AG04450 (cell line): ENCODE results near the gene SMAD9. TPM values are rescaled to one million over a fixed set of nuclear protein-coding genes. Genes with fewer than 3 reads are reported as not detected.

Experiments used
- CTCF ChIA-PET: fragments of 300-600, 350-600 bp; formaldehyde crosslinking; extraction: SDS; loops from one replicate; lab custom pipeline; 2022; ENCODE audit warnings: antibody characterized with exemption, inconsistent platforms; lab: Charles Lee
- POLR2A ChIA-PET: fragments of 350-600 bp; formaldehyde crosslinking; extraction: SDS; loops from one replicate; lab custom pipeline; 2021; ENCODE audit warnings: antibody characterized with exemption, inconsistent platforms; lab: Yijun Ruan, JAX
- DNase-seq: peaks from one replicate; pipeline ENCODE4 v3.0.0-alpha.2; 2011; ENCODE audit warnings: low read depth, low spot score
- H3K27ac ChIP-seq: one replicate; pipeline ENCODE4 v1.5.1; 2012; ENCODE audit warnings: low read depth, low read length, control low read depth
- H3K27me3 ChIP-seq: one replicate; pipeline ENCODE4 v1.6.0; 2012; ENCODE audit warnings: low read length; ENCODE audit not compliant: control insufficient read depth, insufficient read depth
- H3K4me3 ChIP-seq: 2 replicates; pipeline ENCODE4 v1.5.1; 2011; ENCODE audit warnings: mild to moderate bottlenecking, low read depth, low read length, control low read depth
- H3K9me3 ChIP-seq: 2 replicates; pipeline ENCODE4 v1.5.1; 2012; ENCODE audit warnings: low read length; ENCODE audit not compliant: control insufficient read depth, insufficient read depth
- CTCF ChIP-seq: IDR thresholded peaks from 2 replicates; pipeline ENCODE4 v1.5.1; 2011; ENCODE audit warnings: low read depth, low read length, control low read depth, inconsistent platforms
- polyA plus RNA-seq: library from polyadenylated mRNA; depleted of rRNA; stranded (reverse); fragments of >200 nt; gene quantifications from 2 replicates; pipeline ENCODE4 v1.2.3, GENCODE V29; 2011

Gene SMAD9
- polyA plus RNA-seq, 1 experiment = 5.3 TPM

- DNase-seq = no peak
- POLR2A ChIA-PET = no interaction called here
These were observed 1.7 kb upstream of the SMAD9 start for GRCh38 chr13:36921631-36922301.

GRCh38 chr13:36920616-36921185 is 663 bp upstream of the SMAD9 start:
- CTCF ChIA-PET = no interaction called here
- no peak for TF ChIP-seq CTCF
- POLR2A ChIA-PET = no interaction called here
- no peak for DNase-seq
- Histone ChIP-seq H3K27me3 (no peaks in the 10 kb centered on the region), H3K27ac (no peak overlapping the region), H3K9me3 (no peaks in the 10 kb centered on the region), H3K4me3 (peak overlapping the region; percentile 75)

More at GRCh38 chr13:36921631-36922301, 1.7 kb upstream of the SMAD9 start:
- H3K4me3 ChIP-seq = no peak overlapping the region
- CTCF ChIA-PET = no interaction called here
- H3K27ac ChIP-seq = no peak overlapping the region
- no peak for TF ChIP-seq CTCF
- no peaks in the 10 kb centered on the region for H3K9me3 ChIP-seq
- H3K27me3 ChIP-seq = no peaks in the 10 kb centered on the region

GRCh38 chr13:36919171-36919832 is 736 bp downstream of the SMAD9 start:
- H3K4me3 ChIP-seq = peak overlapping the region; percentile 75
- TF ChIP-seq CTCF = no peak
- ChIA-PET POLR2A (interaction anchor here (0.5 kb wide), 1 partner anchor 1512 kb away, joined by 3 read pairs; no protein-coding TSS in a partner anchor), CTCF (no interaction called here)
- H3K27me3 ChIP-seq = no peaks in the 10 kb centered on the region
- no peak for DNase-seq
- no peaks in the 10 kb centered on the region for H3K9me3 ChIP-seq
- peak overlapping the region; percentile 25 for H3K27ac ChIP-seq

GRCh38 chr13:36918246-36919131 is 1.5 kb downstream of the SMAD9 start:
- Histone ChIP-seq H3K27ac (peak overlapping the region; percentile 25), H3K9me3 (no peaks in the 10 kb centered on the region), H3K4me3 (peak overlapping the region; percentile 75), H3K27me3 (no peaks in the 10 kb centered on the region)
- CTCF ChIA-PET = interaction anchor here (1.1 kb wide), 1 partner anchor 61 kb away, joined by 3 read pairs; no protein-coding TSS in a partner anchor
- POLR2A ChIA-PET = no interaction called here
- no peak for TF ChIP-seq CTCF
- DNase-seq = no peak
